ENCODE measurements around the gene KLHL10.

DNA sequence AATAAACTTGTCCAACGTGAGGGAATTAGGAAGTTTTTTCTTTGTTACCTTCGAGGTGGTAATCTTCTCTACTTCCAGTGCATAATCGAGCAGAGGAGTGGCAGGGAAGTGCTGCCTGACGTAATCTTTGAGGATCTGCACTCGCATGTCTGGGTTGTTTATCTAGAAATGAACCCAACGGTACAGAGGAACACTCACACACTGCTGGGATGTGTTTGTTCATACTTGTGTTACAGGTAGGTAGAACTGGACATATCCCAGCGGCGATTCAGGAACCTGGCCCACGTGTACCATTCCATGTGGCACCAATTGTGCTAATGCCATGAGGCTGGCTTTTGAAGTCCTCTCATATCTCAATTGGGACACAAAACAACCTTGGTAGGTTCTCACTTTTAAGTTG, 31.8 kb downstream of the KLHL10 start:
- TF ChIP-seq, protein P1, sequence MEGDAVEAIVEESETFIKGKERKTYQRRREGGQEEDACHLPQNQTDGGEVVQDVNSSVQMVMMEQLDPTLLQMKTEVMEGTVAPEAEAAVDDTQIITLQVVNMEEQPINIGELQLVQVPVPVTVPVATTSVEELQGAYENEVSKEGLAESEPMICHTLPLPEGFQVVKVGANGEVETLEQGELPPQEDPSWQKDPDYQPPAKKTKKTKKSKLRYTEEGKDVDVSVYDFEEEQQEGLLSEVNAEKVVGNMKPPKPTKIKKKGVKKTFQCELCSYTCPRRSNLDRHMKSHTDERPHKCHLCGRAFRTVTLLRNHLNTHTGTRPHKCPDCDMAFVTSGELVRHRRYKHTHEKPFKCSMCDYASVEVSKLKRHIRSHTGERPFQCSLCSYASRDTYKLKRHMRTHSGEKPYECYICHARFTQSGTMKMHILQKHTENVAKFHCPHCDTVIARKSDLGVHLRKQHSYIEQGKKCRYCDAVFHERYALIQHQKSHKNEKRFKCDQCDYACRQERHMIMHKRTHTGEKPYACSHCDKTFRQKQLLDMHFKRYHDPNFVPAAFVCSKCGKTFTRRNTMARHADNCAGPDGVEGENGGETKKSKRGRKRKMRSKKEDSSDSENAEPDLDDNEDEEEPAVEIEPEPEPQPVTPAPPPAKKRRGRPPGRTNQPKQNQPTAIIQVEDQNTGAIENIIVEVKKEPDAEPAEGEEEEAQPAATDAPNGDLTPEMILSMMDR (conservative IDR thresholded peaks at IDR 0.05; ENCODE audit: low read length), result no peak
- no peak for TF ChIP-seq EZH2phosphoT487 (IDR thresholded peaks at IDR 0.05; ENCODE audit: borderline replicate concordance, low read depth, low read length)
